Measurements from ENCODE around the gene OBP2A.
"Not testable (repeated sequence)": the region's sequence is repeated elsewhere in the genome, so short reads cannot be mapped to it uniquely, and the experiment has no call there.

Gene OBP2A

GRCh38 chr9:135526730-135527571 is 19.0 kb upstream of the OBP2A start:
- Histone ChIP-seq H3K4me3 (no peak overlapping the region), H3K9ac (no peak overlapping the region), H3K36me3 (no peaks in the 10 kb centered on the region), H3K27ac (no peak overlapping the region), H4K20me1 (no peaks in the 10 kb centered on the region), H3K4me1 (peaks cover 22% of the 10 kb centered on the region), H3K9me3 (no peaks in the 10 kb centered on the region), H3K27me3 (no peaks in the 10 kb centered on the region), H3K4me2 (no peak overlapping the region)
- TF ChIP-seq Cebpa-rat (IDR thresholded peaks at IDR 0.05): no peak

GRCh38 chr9:135528842-135529435 is 17.0 kb upstream of the OBP2A start:
- peaks cover 10% of the 10 kb centered on the region for H3K27me3 ChIP-seq
- H3K4me2 ChIP-seq, H4K20me1 ChIP-seq, H3K27ac ChIP-seq, H3K9me3 ChIP-seq, H3K9ac ChIP-seq, H3K4me3 ChIP-seq, H3K36me3 ChIP-seq: not testable (repeated sequence)
- peaks cover 11% of the 10 kb centered on the region for H3K4me1 ChIP-seq

GRCh38 chr9:135530146-135530545 is 15.8 kb upstream of the OBP2A start:
- H3K4me2 ChIP-seq: no peak overlapping the region
- peaks cover 22% of the 10 kb centered on the region for H3K27me3 ChIP-seq
- H3K9me3 ChIP-seq: no peaks in the 10 kb centered on the region
- no peaks in the 10 kb centered on the region for H4K20me1 ChIP-seq
- H3K4me1 ChIP-seq: peaks cover 17% of the 10 kb centered on the region
- H3K9ac ChIP-seq: no peak overlapping the region
- H3K4me3 ChIP-seq: no peak overlapping the region
- no peaks in the 10 kb centered on the region for H3K36me3 ChIP-seq
- no peak overlapping the region for H3K27ac ChIP-seq
- no peak for TF ChIP-seq Cebpa-rat (IDR thresholded peaks at IDR 0.05)

- H3K9me3 ChIP-seq: no peaks in the 10 kb centered on the region
- H3K27ac ChIP-seq: no peak overlapping the region
- no peak overlapping the region for H3K4me3 ChIP-seq
- H4K20me1 ChIP-seq: no peaks in the 10 kb centered on the region
- H3K4me2 ChIP-seq: no peak overlapping the region
- peaks cover 29% of the 10 kb centered on the region for H3K27me3 ChIP-seq
- no peaks in the 10 kb centered on the region for H3K36me3 ChIP-seq
- TF ChIP-seq Cebpa-rat (IDR thresholded peaks at IDR 0.05): no peak
- H3K4me1 ChIP-seq: peaks cover 16% of the 10 kb centered on the region
- H3K9ac ChIP-seq: no peak overlapping the region
Measured at GRCh38 chr9:135531096-135531495, 14.8 kb upstream of the OBP2A start.

- no peaks in the 10 kb centered on the region for H3K9me3 ChIP-seq
- H4K20me1 ChIP-seq: no peaks in the 10 kb centered on the region
- H3K9ac ChIP-seq: no peak overlapping the region
- no peak overlapping the region for H3K27ac ChIP-seq
- 0 out of 2 replicates have a peak overlapping the region, but pooled peaks have one; percentile 55 for H3K4me2 ChIP-seq
- H3K4me1 ChIP-seq: peaks cover 16% of the 10 kb centered on the region
- H3K27me3 ChIP-seq: peaks cover 36% of the 10 kb centered on the region
- TF ChIP-seq Cebpa-rat (IDR thresholded peaks at IDR 0.05): no peak
- H3K36me3 ChIP-seq: no peaks in the 10 kb centered on the region
- H3K4me3 ChIP-seq: no peak overlapping the region
Measured at GRCh38 chr9:135533113-135533512, 12.8 kb upstream of the OBP2A start.

GRCh38 chr9:135533674-135534073 is 12.3 kb upstream of the OBP2A start:
- TF ChIP-seq Cebpa-rat (IDR thresholded peaks at IDR 0.05): no peak
- peak overlapping the region; percentile 55 for H3K4me2 ChIP-seq

GRCh38 chr9:135534192-135534711 is 11.7 kb upstream of the OBP2A start:
- H3K9ac ChIP-seq, H3K27ac ChIP-seq, H3K4me3 ChIP-seq, H4K20me1 ChIP-seq, H3K9me3 ChIP-seq, H3K36me3 ChIP-seq: not testable (repeated sequence)
- Histone ChIP-seq H3K4me2 (peak overlapping the region; percentile 55), H3K4me1 (peaks cover 16% of the 10 kb centered on the region), H3K27me3 (peaks cover 36% of the 10 kb centered on the region)

More at GRCh38 chr9:135533674-135534073, 12.3 kb upstream of the OBP2A start:
- no peak overlapping the region for H3K9ac ChIP-seq
- H3K27me3 ChIP-seq: peaks cover 36% of the 10 kb centered on the region
- no peaks in the 10 kb centered on the region for H4K20me1 ChIP-seq
- peaks cover 16% of the 10 kb centered on the region for H3K4me1 ChIP-seq
- H3K27ac ChIP-seq: no peak overlapping the region
- no peak overlapping the region for H3K4me3 ChIP-seq
- H3K9me3 ChIP-seq: no peaks in the 10 kb centered on the region
- H3K36me3 ChIP-seq: no peaks in the 10 kb centered on the region

- not testable (repeated sequence) for H3K27ac ChIP-seq, H3K36me3 ChIP-seq, H3K9me3 ChIP-seq, H4K20me1 ChIP-seq, H3K9ac ChIP-seq, H3K4me3 ChIP-seq
- peaks cover 17% of the 10 kb centered on the region for H3K4me1 ChIP-seq
- peaks cover 36% of the 10 kb centered on the region for H3K27me3 ChIP-seq
- H3K4me2 ChIP-seq: peak overlapping the region; percentile 55
Measured at GRCh38 chr9:135534826-135535225, 11.1 kb upstream of the OBP2A start.

GRCh38 chr9:135535631-135536030 is 10.3 kb upstream of the OBP2A start:
- H3K4me3 ChIP-seq, H3K4me2 ChIP-seq, H3K9ac ChIP-seq, H3K36me3 ChIP-seq, H4K20me1 ChIP-seq, H3K27ac ChIP-seq, H3K9me3 ChIP-seq: not testable (repeated sequence)
- Histone ChIP-seq H3K27me3 (peaks cover 36% of the 10 kb centered on the region), H3K4me1 (peaks cover 25% of the 10 kb centered on the region)

GRCh38 chr9:135536216-135536615 is 9.7 kb upstream of the OBP2A start:
- no peak overlapping the region for H3K4me3 ChIP-seq
- peaks cover 36% of the 10 kb centered on the region for H3K27me3 ChIP-seq
- TF ChIP-seq Cebpa-rat (IDR thresholded peaks at IDR 0.05): no peak
- H3K36me3 ChIP-seq: no peaks in the 10 kb centered on the region
- H4K20me1 ChIP-seq: no peaks in the 10 kb centered on the region
- no peak overlapping the region for H3K9ac ChIP-seq
- H3K4me2 ChIP-seq: no peak overlapping the region
- no peak overlapping the region for H3K27ac ChIP-seq
- H3K9me3 ChIP-seq: no peaks in the 10 kb centered on the region
- H3K4me1 ChIP-seq: peaks cover 28% of the 10 kb centered on the region

GRCh38 chr9:135543262-135543894 is 2.5 kb upstream of the OBP2A start:
- not testable (repeated sequence) for H3K27me3 ChIP-seq, H3K27ac ChIP-seq, H3K9me3 ChIP-seq, H3K36me3 ChIP-seq, H4K20me1 ChIP-seq, H3K9ac ChIP-seq, H3K4me2 ChIP-seq, H3K4me3 ChIP-seq
- peaks cover 12% of the 10 kb centered on the region for H3K4me1 ChIP-seq

Data from BLaER1 (cell line).